H9 (cell line): ENCODE measurements around the gene SOHLH1. TPM values are rescaled to one million over a fixed set of nuclear protein-coding genes. Genes with fewer than 3 reads are reported as not detected.

Source experiments
- DNase-seq: peaks from one replicate; pipeline ENCODE4 v3.0.0-alpha.2; 2017
- H2AFZ ChIP-seq: one replicate; pipeline ENCODE4 v1.6.1; 2013; ENCODE audit warnings: mild to moderate bottlenecking, low read length, control low read depth, moderate library complexity
- H2AK5ac ChIP-seq: 2 replicates; pipeline ENCODE4 v1.6.1; 2013; ENCODE audit warnings: low read length, control low read depth, mixed read lengths; ENCODE audit not compliant: insufficient read length
- H2BK120ac ChIP-seq: one replicate; pipeline ENCODE4 v1.6.1; 2013; ENCODE audit warnings: low read depth, mild to moderate bottlenecking, low read length, control low read depth, inconsistent platforms; ENCODE audit not compliant: poor library complexity, severe bottlenecking
- H2BK12ac ChIP-seq: 2 replicates; pipeline ENCODE4 v1.6.1; 2013; ENCODE audit warnings: low read length, control low read depth, mixed read lengths, low read depth; ENCODE audit not compliant: insufficient read length
- H2BK15ac ChIP-seq: 2 replicates; pipeline ENCODE4 v1.6.1; 2013; ENCODE audit warnings: low read depth, low read length, control low read depth
- H2BK20ac ChIP-seq: one replicate; pipeline ENCODE4 v1.6.1; 2013; ENCODE audit warnings: low read depth, mild to moderate bottlenecking, low read length, control low read depth, inconsistent platforms; ENCODE audit not compliant: poor library complexity, severe bottlenecking
- H2BK5ac ChIP-seq: 2 replicates; pipeline ENCODE4 v1.6.1; 2013; ENCODE audit warnings: low read length, control low read depth, mixed read lengths; ENCODE audit not compliant: insufficient read length
- H3K14ac ChIP-seq: 2 replicates; pipeline ENCODE4 v1.6.1; 2013; ENCODE audit warnings: low read length, control low read depth; ENCODE audit not compliant: insufficient read depth
- H3K18ac ChIP-seq: 2 replicates; pipeline ENCODE4 v1.6.1; 2013; ENCODE audit warnings: low read depth, mild to moderate bottlenecking, mixed read lengths, low read length, control low read depth; ENCODE audit not compliant: insufficient read length
- H3K23ac ChIP-seq: 2 replicates; pipeline ENCODE4 v1.6.1; 2013; ENCODE audit warnings: low read length, control low read depth, mixed read lengths, low read depth; ENCODE audit not compliant: insufficient read length
- H3K23me2 ChIP-seq: 2 replicates; pipeline ENCODE4 v1.6.1; 2013; ENCODE audit warnings: low read depth, mild to moderate bottlenecking, mixed read lengths, low read length, control low read depth; ENCODE audit not compliant: insufficient read length, poor library complexity, severe bottlenecking
- H3K27ac ChIP-seq: 2 replicates; pipeline ENCODE4 v1.5.1; 2013; ENCODE audit warnings: low read length, control low read depth, mixed read lengths, low read depth; ENCODE audit not compliant: insufficient read length
- H3K27me3 ChIP-seq: 2 replicates; pipeline ENCODE4 v1.6.1; 2013; ENCODE audit warnings: low read length, control low read depth, inconsistent platforms; ENCODE audit not compliant: insufficient read depth
- H3K4ac ChIP-seq: 2 replicates; pipeline ENCODE4 v1.6.1; 2013; ENCODE audit warnings: low read depth, mild to moderate bottlenecking, control low read depth, inconsistent platforms, low read length, moderate library complexity
- H3K4me1 ChIP-seq: 2 replicates; pipeline ENCODE4 v1.6.1; 2013; ENCODE audit warnings: low read length, control low read depth, inconsistent platforms; ENCODE audit not compliant: insufficient read depth
- H3K4me2 ChIP-seq: 2 replicates; pipeline ENCODE4 v1.6.1; 2013; ENCODE audit warnings: low read length, control low read depth, mixed read lengths; ENCODE audit not compliant: insufficient read length, insufficient read depth
- H3K56ac ChIP-seq: 2 replicates; pipeline ENCODE4 v1.6.1; 2013; ENCODE audit warnings: low read depth, mild to moderate bottlenecking, mixed read lengths, low read length, control low read depth; ENCODE audit not compliant: insufficient read length
- H3K79me1 ChIP-seq: 2 replicates; pipeline ENCODE4 v1.6.1; 2013; ENCODE audit warnings: low read depth, mild to moderate bottlenecking, moderate library complexity, low read length, control low read depth, inconsistent platforms; ENCODE audit not compliant: insufficient read depth, poor library complexity, severe bottlenecking
- H3K79me2 ChIP-seq: 2 replicates; pipeline ENCODE4 v1.6.1; 2013; ENCODE audit warnings: low read length, control low read depth, inconsistent platforms; ENCODE audit not compliant: insufficient read depth
- H3K9ac ChIP-seq: 2 replicates; pipeline ENCODE4 v1.6.1; 2013; ENCODE audit warnings: low read length, control low read depth, mixed read lengths; ENCODE audit not compliant: insufficient read length; ENCODE audit errors: extremely low read depth
- H3K9me3 ChIP-seq: one replicate; pipeline ENCODE4 v1.6.1; 2013; ENCODE audit warnings: low read depth, low read length, inconsistent platforms; ENCODE audit not compliant: control insufficient read depth
- H3T11ph ChIP-seq: one replicate; pipeline ENCODE4 v1.6.1; 2013; ENCODE audit warnings: mild to moderate bottlenecking, low read length, control low read depth, inconsistent platforms
- H4K20me1 ChIP-seq: one replicate; pipeline ENCODE4 v1.6.1; 2013; ENCODE audit not compliant: control insufficient read depth, insufficient read length, insufficient read depth
- H4K5ac ChIP-seq: 2 replicates; pipeline ENCODE4 v1.6.1; 2013; ENCODE audit warnings: low read depth, mild to moderate bottlenecking, mixed read lengths, low read length, control low read depth; ENCODE audit not compliant: insufficient read length
- H4K8ac ChIP-seq: replicated peaks from 2 replicates; pipeline ENCODE4 v1.6.1; 2013; ENCODE audit warnings: low read length, control low read depth, mixed read lengths, low read depth; ENCODE audit not compliant: insufficient read length
- H4K91ac ChIP-seq: 2 replicates; pipeline ENCODE4 v1.6.1; 2013; ENCODE audit warnings: low read depth, mild to moderate bottlenecking, moderate library complexity, mixed read lengths, low read length, control low read depth; ENCODE audit not compliant: insufficient read length
- H3K27ac Mint-ChIP-seq, 3 experiments: 2 replicates in 2 of 3; 3 replicates in 1 of 3; pipeline ENCODE4 v1.8.0; 2020 to 2021; ENCODE audit warnings: mixed read lengths in 3 of 3, mild to moderate bottlenecking in 1 of 3, moderate library complexity in 1 of 3
- H3K27me3 Mint-ChIP-seq: 2 replicates; pipeline ENCODE4 v1.8.0; 2021; ENCODE audit warnings: low read depth, mild to moderate bottlenecking, moderate library complexity, mixed read lengths
- H3K36me3 Mint-ChIP-seq, 3 experiments: 2 replicates in 2 of 3; 3 replicates in 1 of 3; pipeline ENCODE4 v1.8.0; 2020 to 2021; ENCODE audit warnings: low read depth in 3 of 3, mixed read lengths in 3 of 3; ENCODE audit not compliant: insufficient read depth in 1 of 3
- H3K4me1 Mint-ChIP-seq, 2 experiments: 2 replicates each; pipeline ENCODE4 v1.8.0; 2020; ENCODE audit warnings: mixed read lengths in 2 of 2
- H3K4me3 Mint-ChIP-seq, 2 experiments: 2 replicates in 1 of 2; 3 replicates in 1 of 2; pipeline ENCODE4 v1.8.0; 2020 to 2021; ENCODE audit warnings: mild to moderate bottlenecking in 2 of 2, mixed read lengths in 2 of 2, moderate library complexity in 1 of 2
- H3K9me3 Mint-ChIP-seq, 2 experiments: 2 replicates in 1 of 2; 3 replicates in 1 of 2; pipeline ENCODE4 v1.8.0; 2020; ENCODE audit warnings: mild to moderate bottlenecking in 2 of 2, mixed read lengths in 2 of 2, moderate library complexity in 1 of 2
- WGBS: extraction: QIAGEN DNeasy Blood & Tissue Kit; methylation state at CpG from one replicate; pipeline ENCODE4 v1.1.7; 2013; ENCODE audit warnings: missing lambda C conversion rate, low lambda C conversion rate, mixed read lengths; ENCODE audit not compliant: insufficient read length; ENCODE audit errors: extremely low coverage; 5-methylcytosine and 5-hydroxymethylcytosine counted together
- total RNA-seq: library from RNA; stranded (reverse); gene quantifications from 2 replicates; pipeline ENCODE4 v1.2.1, GENCODE V29; 2021
- TF ChIP-seq, protein P1 (sequence below): fragments of 200-600 bp; sonication (generic); conservative IDR thresholded peaks from 3 replicates; pipeline ENCODE4 v1.8.0; 2021; ENCODE audit warnings: antibody characterized with exemption, mild to moderate bottlenecking

Gene SOHLH1
- total RNA-seq, 1 experiment from 2014 or later: not detected

DNA sequence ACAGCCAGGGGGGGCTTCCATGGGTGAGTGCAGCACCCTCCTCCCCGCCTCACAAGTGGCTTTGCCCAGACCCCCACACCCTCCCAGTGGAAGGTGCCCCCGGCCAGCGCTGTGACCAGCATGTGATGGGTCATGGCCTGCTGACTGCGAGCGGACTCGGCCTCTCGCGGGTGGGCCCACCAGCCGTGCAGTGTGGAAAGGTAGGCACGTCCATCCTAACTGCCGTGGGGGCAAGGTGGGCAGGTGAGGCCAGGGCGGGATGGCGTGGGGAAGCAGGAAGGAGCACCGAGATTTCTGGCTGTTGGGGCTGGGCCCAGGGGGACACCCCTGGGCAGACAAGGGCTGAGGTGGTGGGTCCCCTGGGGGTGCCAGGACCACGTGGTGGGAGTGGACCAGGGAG lies 12.1 kb downstream of the SOHLH1 start:
- Histone ChIP-seq H3K4me2 (no peak overlapping the region), H4K8ac (no peak overlapping the region), H2AFZ (no peak overlapping the region), H3K23me2 (no peaks in the 10 kb centered on the region), H2BK20ac (no peak overlapping the region), H4K20me1 (no peaks in the 10 kb centered on the region), H2BK120ac (no peak overlapping the region), H2AK5ac (no peak overlapping the region), H2BK12ac (no peak overlapping the region), H3K79me1 (no peaks in the 10 kb centered on the region), H2BK5ac (no peak overlapping the region), H3K18ac (no peak overlapping the region), H3T11ph (no peak overlapping the region), H3K4me1 (no peaks in the 10 kb centered on the region), H3K27me3 (no peaks in the 10 kb centered on the region), H2BK15ac (no peak overlapping the region), H3K9me3 (no peaks in the 10 kb centered on the region), H3K4ac (no peak overlapping the region), H3K56ac (no peak overlapping the region), H4K91ac (no peak overlapping the region), H3K14ac (no peak overlapping the region; the same call in 1 of the 2 replicates), H3K23ac (no peak overlapping the region), H4K5ac (no peak overlapping the region), H3K79me2 (no peaks in the 10 kb centered on the region), H3K9ac (no peak overlapping the region), H3K27ac (no peak overlapping the region)
- Mint-ChIP-seq H3K27ac (no peak overlapping the region), H3K36me3 (no peaks in the 10 kb centered on the region; a peak in 1 of 7 replicates), H3K27me3 (peaks cover 2% of the 10 kb centered on the region; the same call in 1 of the 2 replicates), H3K9me3 (no peaks in the 10 kb centered on the region; a peak in 1 of 5 replicates), H3K4me3 (no peak overlapping the region; a peak in 1 of 5 replicates), H3K4me1 (peaks cover 4 to 5% of the 10 kb centered on the region in 2 experiments; a peak in 3 of 4 replicates)
- WGBS: no CpG with 5 or more reads among the region's 15 CpGs
- no peak for DNase-seq
- TF ChIP-seq, protein P1, sequence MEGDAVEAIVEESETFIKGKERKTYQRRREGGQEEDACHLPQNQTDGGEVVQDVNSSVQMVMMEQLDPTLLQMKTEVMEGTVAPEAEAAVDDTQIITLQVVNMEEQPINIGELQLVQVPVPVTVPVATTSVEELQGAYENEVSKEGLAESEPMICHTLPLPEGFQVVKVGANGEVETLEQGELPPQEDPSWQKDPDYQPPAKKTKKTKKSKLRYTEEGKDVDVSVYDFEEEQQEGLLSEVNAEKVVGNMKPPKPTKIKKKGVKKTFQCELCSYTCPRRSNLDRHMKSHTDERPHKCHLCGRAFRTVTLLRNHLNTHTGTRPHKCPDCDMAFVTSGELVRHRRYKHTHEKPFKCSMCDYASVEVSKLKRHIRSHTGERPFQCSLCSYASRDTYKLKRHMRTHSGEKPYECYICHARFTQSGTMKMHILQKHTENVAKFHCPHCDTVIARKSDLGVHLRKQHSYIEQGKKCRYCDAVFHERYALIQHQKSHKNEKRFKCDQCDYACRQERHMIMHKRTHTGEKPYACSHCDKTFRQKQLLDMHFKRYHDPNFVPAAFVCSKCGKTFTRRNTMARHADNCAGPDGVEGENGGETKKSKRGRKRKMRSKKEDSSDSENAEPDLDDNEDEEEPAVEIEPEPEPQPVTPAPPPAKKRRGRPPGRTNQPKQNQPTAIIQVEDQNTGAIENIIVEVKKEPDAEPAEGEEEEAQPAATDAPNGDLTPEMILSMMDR: no peak
